HG02798 (cell line): ENCODE measurements around the gene HNRNPAB.
"Not testable (repeated sequence)": the region's sequence is repeated elsewhere in the genome, so short reads cannot be mapped to it uniquely, and the experiment has no call there.

Experiments used
- ATAC-seq: cut with Tn5 transposase; IDR thresholded peaks from one replicate; pipeline ENCODE4 v1.9.1; 2021; ENCODE audit warnings: mild to moderate bottlenecking; ENCODE audit not compliant: unreplicated experiment, poor library complexity

The HNRNPAB gene

GRCh38 chr5:178194026-178194425 is 10.3 kb upstream of the HNRNPAB start:
- no peak for ATAC-seq

- no peak for ATAC-seq
Observed at GRCh38 chr5:178196281-178196812, 8.0 kb upstream of the HNRNPAB start.

DNA sequence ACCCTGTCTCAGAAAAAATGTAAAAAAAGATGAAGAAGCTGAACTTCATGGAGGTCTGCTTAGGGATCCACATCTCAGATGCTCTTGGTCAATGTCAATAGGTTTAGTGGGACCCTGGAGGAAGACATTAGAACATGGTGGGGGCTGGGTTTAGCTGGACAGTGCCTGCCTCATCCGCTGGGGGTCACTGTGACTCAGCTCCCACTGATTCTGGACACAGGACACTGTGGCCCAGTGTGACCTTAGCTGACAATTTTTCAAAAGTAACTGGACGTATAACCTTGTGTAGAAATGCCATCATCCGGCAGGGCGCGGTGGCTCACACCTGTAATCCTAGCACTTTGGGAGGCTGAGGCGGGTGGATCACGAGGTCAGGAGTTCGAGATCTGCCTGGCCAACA is 7.3 kb upstream of the HNRNPAB start:
- ATAC-seq = no peak

GRCh38 chr5:178198151-178198550 is 6.2 kb upstream of the HNRNPAB start:
- ATAC-seq = not testable (repeated sequence)

DNA sequence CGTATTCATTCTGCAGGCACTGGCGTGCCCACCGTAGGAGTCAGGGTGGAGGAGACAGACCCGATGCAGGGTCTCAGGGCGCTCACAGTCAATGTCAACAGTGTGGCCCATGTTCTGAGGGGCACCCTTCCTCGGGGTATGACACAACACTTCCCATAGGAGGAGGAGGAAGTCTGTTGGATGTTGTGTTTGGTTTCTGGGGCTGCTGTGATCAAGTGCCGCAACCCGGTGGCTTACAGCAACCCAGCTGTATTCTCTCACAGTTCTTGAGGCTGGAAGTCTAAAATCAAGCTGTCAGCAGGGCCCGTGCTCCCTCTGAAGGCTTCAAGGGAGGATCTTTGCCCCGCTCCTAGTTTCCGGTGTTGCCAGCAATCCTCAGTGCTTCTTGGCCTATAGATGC is 5.6 kb upstream of the HNRNPAB start:
- no peak for ATAC-seq

DNA sequence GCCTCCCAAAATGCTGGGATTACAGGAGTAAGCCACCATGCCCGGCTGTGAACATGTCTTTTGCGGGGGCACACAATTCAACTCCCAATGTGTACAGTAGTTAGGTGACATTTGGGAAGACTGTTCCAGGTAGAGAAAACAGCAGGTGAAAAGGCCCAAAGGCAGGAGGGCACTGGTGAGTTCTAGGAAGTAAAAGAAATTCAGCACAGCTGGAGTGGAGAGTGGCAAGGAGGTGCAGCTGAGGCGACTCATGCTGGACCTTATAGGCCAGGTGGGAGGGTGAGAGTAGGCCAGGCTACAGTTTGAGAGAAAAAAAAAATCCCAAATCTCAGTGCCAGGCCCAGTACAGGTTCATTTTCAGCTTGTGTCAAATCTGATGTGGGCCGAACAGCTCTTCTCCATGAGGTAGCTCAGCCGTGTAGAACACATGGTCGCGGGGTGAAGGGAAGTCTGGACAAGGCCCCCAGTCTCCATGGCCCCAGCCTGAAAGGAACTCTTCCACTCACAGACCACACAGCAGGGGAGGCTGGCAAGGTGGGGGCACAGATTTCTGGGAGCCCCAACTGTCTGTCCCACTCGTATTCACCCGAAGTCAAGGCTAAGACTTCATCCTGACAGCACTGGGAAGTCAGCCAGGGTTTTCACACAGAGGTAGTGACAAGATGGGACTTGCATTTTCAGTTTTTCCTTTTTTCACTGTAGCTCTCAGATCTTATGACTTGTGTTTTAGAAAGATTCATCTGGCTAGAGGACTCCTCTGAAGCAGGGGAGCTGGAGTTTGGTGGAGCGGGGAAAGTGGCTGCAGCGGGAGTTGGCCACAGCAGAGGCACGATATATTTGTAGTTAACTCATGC is 4.5 kb upstream of the HNRNPAB start:
- no peak for ATAC-seq

DNA sequence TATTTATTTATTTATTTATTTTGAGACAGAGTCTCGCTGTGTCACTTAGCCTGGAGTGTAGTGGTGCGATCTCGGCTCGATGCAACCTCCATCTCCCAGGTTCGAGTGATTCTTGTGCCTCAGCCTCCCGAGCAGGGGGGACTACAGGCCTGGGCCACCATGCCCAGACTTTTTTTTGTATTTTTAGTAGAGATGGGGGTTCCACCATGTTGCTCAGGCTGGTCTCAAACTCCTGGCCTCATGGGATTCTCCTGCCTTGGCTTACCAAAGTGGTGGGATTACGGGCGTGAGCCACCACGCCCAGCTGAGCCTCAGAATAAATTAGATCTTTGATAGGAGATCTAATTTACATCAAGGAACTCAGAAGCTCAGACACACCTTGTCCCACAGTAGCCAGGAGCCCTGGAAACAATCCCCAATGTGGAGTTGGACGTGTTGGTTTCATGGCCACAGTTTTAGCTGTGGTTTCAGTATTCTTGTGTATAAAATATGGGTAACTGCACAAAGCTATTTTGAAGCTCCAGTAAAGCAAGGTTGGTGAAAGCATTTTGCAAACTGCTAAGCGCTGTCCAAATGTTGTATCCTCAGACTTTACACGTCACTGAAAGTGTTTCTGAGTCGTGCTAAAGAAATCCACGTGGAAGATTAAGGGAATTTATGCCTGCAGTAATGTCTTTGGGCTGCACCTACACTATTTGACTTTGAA is 3.0 kb upstream of the HNRNPAB start:
- ATAC-seq = no peak

- no peak for ATAC-seq
Observed at GRCh38 chr5:178201927-178202235, 2.5 kb upstream of the HNRNPAB start.

- no peak for ATAC-seq
Observed at GRCh38 chr5:178202541-178202940, 1.8 kb upstream of the HNRNPAB start.

DNA sequence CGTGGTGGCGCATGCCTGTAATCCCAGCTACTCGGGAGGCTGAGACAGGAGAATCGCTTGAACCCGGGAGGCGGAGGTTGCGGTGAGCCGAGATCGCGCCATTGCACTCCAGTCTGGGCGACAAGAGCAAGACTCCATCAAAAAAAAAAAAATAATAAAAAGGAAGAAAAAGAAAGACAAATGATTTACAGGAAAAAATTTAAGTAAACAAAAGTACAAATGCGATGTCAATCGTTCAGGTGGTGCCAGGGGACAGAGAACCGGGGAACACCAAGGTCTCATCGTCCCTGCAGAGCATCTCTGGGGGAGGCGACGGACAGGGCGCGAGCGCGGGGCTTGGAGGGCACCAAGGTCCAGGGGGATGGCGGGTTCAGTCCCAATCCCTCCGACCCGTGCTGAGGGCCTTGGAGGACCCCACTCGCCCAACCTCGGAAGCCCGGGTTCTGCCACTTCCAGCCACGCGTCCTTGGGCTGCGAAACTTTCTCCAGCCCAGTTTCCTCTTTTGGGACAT is 607 bp upstream of the HNRNPAB start:
- ATAC-seq = no peak

GRCh38 chr5:178204935-178205748 is 809 bp downstream of the HNRNPAB start:
- ATAC-seq = peak; percentile 60

DNA sequence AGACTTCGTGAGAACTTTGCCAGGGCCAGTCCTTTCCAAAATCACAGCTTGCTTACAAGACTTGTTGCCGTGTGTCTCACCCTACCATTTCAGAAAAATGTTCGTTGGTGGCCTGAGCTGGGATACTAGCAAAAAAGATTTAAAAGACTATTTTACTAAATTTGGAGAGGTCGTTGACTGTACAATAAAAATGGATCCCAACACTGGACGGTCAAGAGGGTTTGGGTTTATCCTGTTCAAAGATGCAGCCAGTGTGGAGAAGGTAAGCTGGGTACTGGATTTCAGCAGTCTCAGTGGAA is 1.4 kb downstream of the HNRNPAB start:
- ATAC-seq = no peak

DNA sequence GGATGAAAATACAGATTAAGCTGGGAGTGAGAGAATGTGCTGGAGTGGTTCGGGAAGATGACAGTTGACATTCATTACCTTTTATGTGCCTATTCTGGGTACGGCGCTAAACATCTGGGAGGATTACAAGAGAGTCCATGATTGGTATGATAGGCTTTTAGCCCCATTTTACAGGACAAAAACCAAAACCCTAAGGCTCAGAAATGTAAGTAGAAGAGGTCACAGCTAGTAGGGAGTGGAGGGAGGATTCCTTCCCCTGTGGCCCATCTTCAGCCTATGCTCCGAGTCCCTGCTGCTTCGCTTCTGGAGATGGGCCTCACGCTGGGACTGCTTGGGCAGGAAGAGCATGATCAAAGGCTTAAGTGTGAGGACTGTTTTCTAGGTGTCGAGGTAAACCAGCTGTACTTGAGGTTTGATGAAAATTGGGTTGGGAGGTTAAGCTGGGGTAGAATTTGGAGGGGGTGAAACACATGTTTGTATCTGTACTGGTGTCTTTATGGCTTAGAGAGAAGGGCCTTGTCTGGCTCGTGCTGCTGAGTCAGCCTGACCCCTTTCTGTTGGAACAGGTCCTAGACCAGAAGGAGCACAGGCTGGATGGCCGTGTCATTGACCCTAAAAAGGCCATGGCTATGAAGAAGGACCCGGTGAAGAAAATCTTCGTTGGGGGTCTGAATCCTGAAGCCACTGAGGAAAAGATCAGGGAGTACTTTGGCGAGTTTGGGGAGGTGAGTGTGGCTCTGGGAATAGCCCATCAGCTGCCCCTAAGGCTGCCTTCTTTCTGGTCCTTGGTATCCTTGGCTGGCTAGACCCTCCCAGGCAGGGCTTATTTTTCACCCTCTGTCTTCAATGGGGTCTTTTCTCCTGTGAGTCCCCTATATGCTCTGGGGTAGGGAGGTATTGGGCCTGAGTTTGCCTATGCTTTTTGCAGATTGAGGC is 2.1 kb downstream of the HNRNPAB start:
- no peak for ATAC-seq

DNA sequence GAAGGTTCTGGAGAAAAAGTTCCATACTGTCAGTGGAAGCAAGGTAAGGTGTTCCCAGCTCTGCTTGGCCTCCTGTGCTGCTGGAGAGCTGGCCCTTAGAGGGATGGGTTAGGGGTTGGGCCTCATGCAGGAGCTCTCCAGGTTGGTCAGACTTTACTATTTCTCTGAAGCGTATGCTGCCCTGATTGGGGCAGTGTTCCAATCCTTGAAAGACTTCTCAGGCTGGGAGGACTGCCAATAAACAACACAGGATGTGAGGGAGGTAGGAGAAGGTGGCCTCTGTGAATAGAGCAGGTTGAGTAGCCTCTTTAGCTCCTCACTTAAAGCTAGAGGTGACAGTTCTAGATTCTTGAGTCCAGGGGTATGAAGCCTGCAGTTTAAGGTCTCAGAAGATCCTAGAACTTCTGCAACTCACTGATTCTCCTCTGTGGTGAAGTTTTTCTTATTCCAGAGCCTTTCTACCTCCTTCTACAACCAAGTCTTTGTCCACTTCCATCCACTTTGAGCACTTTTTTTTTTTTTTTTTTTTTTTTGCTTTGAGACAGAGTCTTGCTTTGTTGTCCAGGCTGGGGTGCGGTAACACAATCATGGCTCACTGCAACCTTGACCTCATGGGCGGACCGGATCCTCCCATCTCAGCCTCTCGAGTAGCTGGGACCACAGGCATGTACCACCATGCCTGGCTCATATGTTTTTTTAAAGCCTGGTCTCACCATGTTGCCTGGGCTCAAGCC is 3.0 kb downstream of the HNRNPAB start:
- ATAC-seq = no peak

- no peak for ATAC-seq
Observed at GRCh38 chr5:178207917-178208280, 3.6 kb downstream of the HNRNPAB start.

DNA sequence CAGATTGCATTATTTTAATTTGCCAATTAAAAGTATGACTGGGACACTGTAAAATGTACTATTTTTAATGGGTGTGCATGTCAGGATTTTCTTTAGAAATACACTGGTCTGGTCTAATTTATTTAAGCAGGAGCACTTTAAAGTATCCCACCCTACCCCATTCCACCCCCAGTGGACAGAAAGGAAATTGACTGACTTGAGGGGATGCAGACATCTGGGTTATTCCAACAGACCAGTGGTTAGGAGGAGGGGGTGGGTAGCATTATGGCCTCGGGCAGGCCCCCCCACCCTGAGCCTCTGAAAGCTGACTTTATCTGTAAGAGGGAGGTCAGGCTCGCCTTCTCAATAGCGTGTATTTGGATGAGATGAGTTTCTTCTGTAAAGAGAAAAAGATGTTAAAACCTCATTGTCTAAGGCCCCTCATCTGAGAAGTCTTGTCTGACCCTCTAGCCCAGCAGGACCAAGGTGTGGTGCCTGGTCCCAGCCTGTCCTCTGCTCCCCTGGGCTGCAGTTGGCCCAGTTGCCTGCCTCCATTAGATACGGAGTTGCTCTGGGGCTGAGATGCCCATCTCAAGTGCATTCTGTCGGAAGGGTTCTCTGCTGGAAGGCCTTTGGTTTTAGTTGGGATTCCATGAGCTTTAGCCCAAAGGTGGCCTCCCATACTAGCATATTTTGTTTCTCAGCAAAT is 4.4 kb downstream of the HNRNPAB start:
- ATAC-seq = no peak

GRCh38 chr5:178209334-178210072 is 5.2 kb downstream of the HNRNPAB start:
- no peak for ATAC-seq

GRCh38 chr5:178210073-178210535 is 5.8 kb downstream of the HNRNPAB start:
- no peak for ATAC-seq
